Glutamatergic neuron (in vitro differentiated cells): ENCODE data around the gene FAM89A. TPM values are rescaled to one million over a fixed set of nuclear protein-coding genes. Genes with fewer than 3 reads are reported as not detected.
"Not testable (repeated sequence)": the region's sequence is repeated elsewhere in the genome, so short reads cannot be mapped to it uniquely, and the experiment has no call there.

Experiments used
- DNase-seq: peaks from one replicate; pipeline ENCODE4 v3.0.0; 2022
- H3K27ac Mint-ChIP-seq: one replicate; pipeline ENCODE4 v1.8.0; 2020; ENCODE audit warnings: mild to moderate bottlenecking, mixed read lengths, inconsistent platforms; ENCODE audit not compliant: unreplicated experiment
- H3K27me3 Mint-ChIP-seq: one replicate; pipeline ENCODE4 v1.8.0; 2020; ENCODE audit warnings: mild to moderate bottlenecking, moderate library complexity, mixed read lengths, inconsistent platforms; ENCODE audit not compliant: unreplicated experiment
- H3K36me3 Mint-ChIP-seq: one replicate; pipeline ENCODE4 v1.8.0; 2020; ENCODE audit warnings: mild to moderate bottlenecking, mixed read lengths, inconsistent platforms; ENCODE audit not compliant: unreplicated experiment
- H3K4me1 Mint-ChIP-seq: one replicate; pipeline ENCODE4 v1.8.0; 2020; ENCODE audit warnings: mild to moderate bottlenecking, low read depth, mixed read lengths, inconsistent platforms; ENCODE audit not compliant: unreplicated experiment
- H3K4me3 Mint-ChIP-seq: one replicate; pipeline ENCODE4 v1.8.0; 2020; ENCODE audit warnings: mild to moderate bottlenecking, mixed read lengths, inconsistent platforms; ENCODE audit not compliant: unreplicated experiment
- H3K9me3 Mint-ChIP-seq: one replicate; pipeline ENCODE4 v1.8.0; 2020; ENCODE audit warnings: mild to moderate bottlenecking, moderate library complexity, mixed read lengths, inconsistent platforms; ENCODE audit not compliant: unreplicated experiment
- CTCF ChIP-seq: fragments of 200-600 bp; sonication (generic); IDR thresholded peaks from one replicate; pipeline ENCODE4 v1.5.0; 2021; ENCODE audit not compliant: partially characterized antibody, unreplicated experiment
- total RNA-seq: library from RNA; stranded (reverse); fragmentation: NEBNext Ultra II Directional; extraction: Animal tissue kit (Norgen Biotek cat#: 25700); gene quantifications from one replicate; pipeline ENCODE4 v1.2.1, GENCODE V29; 2021; ENCODE audit not compliant: unreplicated experiment

The FAM89A gene
- total RNA-seq, 1 donor from 2014 or later = 6.4 TPM

GRCh38 chr1:231032963-231033362 lies 7.1 kb downstream of the FAM89A start:
- TF ChIP-seq CTCF = no peak
- Mint-ChIP-seq H3K4me3 (no peak overlapping the region), H3K4me1 (peaks cover 5% of the 10 kb centered on the region), H3K36me3 (peaks cover 6% of the 10 kb centered on the region), H3K27ac (no peak overlapping the region), H3K27me3 (peaks cover 4% of the 10 kb centered on the region), H3K9me3 (peaks cover 3% of the 10 kb centered on the region)
- DNase-seq = no peak

- Mint-ChIP-seq H3K27ac (no peak overlapping the region), H3K27me3 (peaks cover 5% of the 10 kb centered on the region), H3K36me3 (no peaks in the 10 kb centered on the region), H3K4me1 (peaks cover 5% of the 10 kb centered on the region), H3K4me3 (no peak overlapping the region), H3K9me3 (peaks cover 1% of the 10 kb centered on the region)
- no peak for TF ChIP-seq CTCF
- DNase-seq = no peak
Measured at GRCh38 chr1:231029841-231030240, 10.2 kb downstream of the FAM89A start.

GRCh38 chr1:231029247-231029646 lies 10.8 kb downstream of the FAM89A start:
- DNase-seq, H3K4me3 Mint-ChIP-seq, H3K27ac Mint-ChIP-seq, H3K4me1 Mint-ChIP-seq, H3K27me3 Mint-ChIP-seq, H3K9me3 Mint-ChIP-seq, H3K36me3 Mint-ChIP-seq: not testable (repeated sequence)

- H3K9me3 Mint-ChIP-seq = no peaks in the 10 kb centered on the region
- no peaks in the 10 kb centered on the region for H3K36me3 Mint-ChIP-seq
- H3K27me3 Mint-ChIP-seq = peaks cover 5% of the 10 kb centered on the region
- no peak overlapping the region for H3K27ac Mint-ChIP-seq
- DNase-seq = no peak
- peaks cover 5% of the 10 kb centered on the region for H3K4me1 Mint-ChIP-seq
- no peak for TF ChIP-seq CTCF
- no peak overlapping the region for H3K4me3 Mint-ChIP-seq
Measured at GRCh38 chr1:231028682-231029081, 11.4 kb downstream of the FAM89A start.

- Mint-ChIP-seq H3K9me3 (no peaks in the 10 kb centered on the region), H3K27me3 (peaks cover 5% of the 10 kb centered on the region), H3K4me1 (peaks cover 4% of the 10 kb centered on the region), H3K27ac (no peak overlapping the region), H3K36me3 (peaks cover 2% of the 10 kb centered on the region), H3K4me3 (no peak overlapping the region)
- no peak for TF ChIP-seq CTCF
- no peak for DNase-seq
Measured at GRCh38 chr1:231027971-231028370, 12.1 kb downstream of the FAM89A start.
